Activated naive CD8-positive, alpha-beta T cell (primary cell): ENCODE measurements around the gene RAB6B.

Experiments used
- H3K27ac Mint-ChIP-seq: one replicate; pipeline ENCODE4 v1.8.0; 2021; ENCODE audit warnings: mixed read lengths
- H3K27me3 Mint-ChIP-seq: one replicate; pipeline ENCODE4 v1.8.0; 2021; ENCODE audit warnings: mixed read lengths
- H3K36me3 Mint-ChIP-seq: one replicate; pipeline ENCODE4 v1.8.0; 2021; ENCODE audit warnings: mixed read lengths
- H3K4me1 Mint-ChIP-seq: one replicate; pipeline ENCODE4 v1.8.0; 2021; ENCODE audit warnings: low read depth, mixed read lengths
- H3K4me3 Mint-ChIP-seq: one replicate; pipeline ENCODE4 v1.8.0; 2021; ENCODE audit warnings: mild to moderate bottlenecking, mixed read lengths
- H3K9me3 Mint-ChIP-seq: one replicate; pipeline ENCODE4 v1.8.0; 2021; ENCODE audit warnings: low read depth, mixed read lengths

The RAB6B gene

GRCh38 chr3:133921592-133921991, 25.9 kb upstream of the RAB6B start:
- H3K27ac Mint-ChIP-seq: no peak overlapping the region
- H3K4me1 Mint-ChIP-seq: no peaks in the 10 kb centered on the region
- peaks cover 7% of the 10 kb centered on the region for H3K27me3 Mint-ChIP-seq
- no peaks in the 10 kb centered on the region for H3K9me3 Mint-ChIP-seq
- no peak overlapping the region for H3K4me3 Mint-ChIP-seq
- no peaks in the 10 kb centered on the region for H3K36me3 Mint-ChIP-seq

- H3K27me3 Mint-ChIP-seq: peaks cover 12% of the 10 kb centered on the region
These were observed 21.5 kb upstream of the RAB6B start for GRCh38 chr3:133917144-133917543.

GRCh38 chr3:133915685-133916658, 20.3 kb upstream of the RAB6B start:
- no peaks in the 10 kb centered on the region for H3K36me3 Mint-ChIP-seq
- H3K27ac Mint-ChIP-seq: no peak overlapping the region
- H3K4me1 Mint-ChIP-seq: no peaks in the 10 kb centered on the region
- peaks cover 10% of the 10 kb centered on the region for H3K27me3 Mint-ChIP-seq
- no peak overlapping the region for H3K4me3 Mint-ChIP-seq
- H3K9me3 Mint-ChIP-seq: no peaks in the 10 kb centered on the region

More at GRCh38 chr3:133917144-133917543, 21.5 kb upstream of the RAB6B start:
- H3K27ac Mint-ChIP-seq: no peak overlapping the region
- H3K4me1 Mint-ChIP-seq: no peaks in the 10 kb centered on the region
- H3K9me3 Mint-ChIP-seq: no peaks in the 10 kb centered on the region
- H3K36me3 Mint-ChIP-seq: no peaks in the 10 kb centered on the region
- H3K4me3 Mint-ChIP-seq: no peak overlapping the region

DNA sequence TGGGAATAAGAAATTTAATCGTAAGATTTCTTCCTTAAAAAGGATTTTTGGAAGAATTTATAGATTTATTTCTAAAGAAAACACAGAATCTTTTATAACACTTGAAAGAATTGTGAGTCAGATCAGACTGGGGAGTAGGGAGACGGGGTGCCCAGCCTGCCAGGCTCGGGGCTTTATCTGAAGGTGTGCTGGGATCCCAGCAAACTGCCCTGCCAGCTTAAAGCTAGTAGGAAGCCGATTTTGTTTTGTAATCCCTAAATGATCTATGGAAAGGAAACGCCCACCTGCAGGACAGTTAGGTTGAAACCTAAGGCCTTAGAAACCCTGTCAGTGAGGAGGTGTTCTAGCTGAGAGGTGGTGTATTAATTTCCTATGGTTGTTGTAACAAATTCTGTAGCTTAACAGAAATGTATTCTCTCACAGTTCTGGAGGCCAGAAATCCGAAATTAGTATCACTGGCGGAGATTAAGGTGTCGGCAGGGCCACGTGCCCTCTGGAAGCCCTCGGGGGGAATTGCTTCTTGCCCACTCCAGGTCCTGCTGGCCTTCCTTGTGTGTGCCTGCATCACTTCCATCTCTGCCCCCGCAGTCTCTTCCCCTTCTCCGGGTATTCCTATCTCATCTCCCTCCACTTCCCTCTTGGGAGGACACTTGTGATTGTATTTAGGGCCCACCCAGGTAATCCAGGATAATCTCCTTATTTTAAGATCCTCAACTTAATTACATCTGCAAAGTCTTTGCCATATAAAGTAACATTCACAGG, 19.3 kb upstream of the RAB6B start:
- no peak overlapping the region for H3K27ac Mint-ChIP-seq
- no peaks in the 10 kb centered on the region for H3K9me3 Mint-ChIP-seq
- no peaks in the 10 kb centered on the region for H3K4me1 Mint-ChIP-seq
- no peak overlapping the region for H3K4me3 Mint-ChIP-seq
- peaks cover 12% of the 10 kb centered on the region for H3K27me3 Mint-ChIP-seq
- no peaks in the 10 kb centered on the region for H3K36me3 Mint-ChIP-seq

DNA sequence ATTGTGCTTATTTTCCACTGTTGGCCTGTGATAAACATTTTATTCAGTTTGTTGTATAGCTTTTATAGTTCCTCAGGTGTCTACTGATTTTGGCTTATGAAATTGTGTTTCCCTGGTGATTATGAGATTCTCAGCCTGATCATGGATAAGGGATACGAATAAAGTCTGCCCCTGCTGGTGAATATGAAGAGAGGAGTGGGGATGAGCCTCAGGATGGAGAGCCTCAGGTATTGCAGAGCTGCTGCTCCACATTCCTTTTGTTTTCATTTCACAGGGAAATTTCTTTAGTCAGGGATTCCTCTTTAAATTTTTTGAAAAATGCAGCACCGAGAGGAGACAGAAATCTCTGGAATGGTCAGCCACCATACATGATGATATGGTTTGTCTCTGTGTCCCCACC, 14.7 kb upstream of the RAB6B start:
- no peak overlapping the region for H3K4me3 Mint-ChIP-seq
- no peaks in the 10 kb centered on the region for H3K36me3 Mint-ChIP-seq
- H3K27ac Mint-ChIP-seq: no peak overlapping the region
- H3K4me1 Mint-ChIP-seq: no peaks in the 10 kb centered on the region
- peaks cover 8% of the 10 kb centered on the region for H3K27me3 Mint-ChIP-seq
- H3K9me3 Mint-ChIP-seq: no peaks in the 10 kb centered on the region

DNA sequence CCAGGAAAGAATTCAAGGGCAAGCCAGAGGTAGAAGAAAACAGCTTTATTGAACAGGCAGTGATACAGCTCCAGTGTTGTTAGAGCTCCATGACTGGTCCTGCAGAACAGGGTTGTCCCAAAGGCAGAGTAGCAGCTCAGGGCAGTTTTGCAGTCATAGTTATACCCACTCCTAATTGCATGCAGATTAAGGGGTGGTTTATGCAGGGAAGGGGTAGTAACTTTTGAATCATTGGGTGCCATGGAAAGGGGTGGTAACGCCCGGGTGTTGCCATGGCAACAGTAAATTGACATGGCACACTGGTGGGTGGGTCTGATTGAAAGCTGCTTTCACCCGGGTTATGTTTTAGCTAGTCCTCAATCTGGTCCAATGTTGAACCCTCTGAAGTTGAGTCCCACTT, 9.7 kb upstream of the RAB6B start:
- Mint-ChIP-seq H3K4me3 (no peak overlapping the region), H3K27ac (no peak overlapping the region), H3K27me3 (peaks cover 10% of the 10 kb centered on the region), H3K36me3 (no peaks in the 10 kb centered on the region), H3K9me3 (peaks cover 11% of the 10 kb centered on the region), H3K4me1 (no peaks in the 10 kb centered on the region)

DNA sequence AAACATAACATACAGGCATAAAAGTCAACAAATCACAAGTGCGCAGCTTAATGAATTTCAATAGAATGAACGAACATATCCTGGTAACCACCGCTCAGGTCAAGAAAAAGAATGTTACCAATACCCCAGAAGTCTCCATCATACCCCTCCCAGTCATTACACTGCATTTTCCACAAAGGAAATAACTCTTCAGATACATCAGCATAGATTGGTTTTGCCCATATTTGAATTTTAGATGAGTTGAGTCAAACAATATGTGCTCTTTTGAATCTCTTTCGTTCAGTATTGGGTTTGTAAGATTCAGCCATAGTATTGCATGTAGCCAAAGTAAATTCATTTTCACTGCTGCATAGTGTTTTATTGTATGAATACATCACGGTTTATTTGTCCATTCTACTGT, 6.2 kb upstream of the RAB6B start:
- peaks cover 11% of the 10 kb centered on the region for H3K9me3 Mint-ChIP-seq
- no peak overlapping the region for H3K27ac Mint-ChIP-seq
- H3K4me3 Mint-ChIP-seq: no peak overlapping the region
- no peaks in the 10 kb centered on the region for H3K36me3 Mint-ChIP-seq
- H3K27me3 Mint-ChIP-seq: peaks cover 14% of the 10 kb centered on the region
- peaks cover 1% of the 10 kb centered on the region for H3K4me1 Mint-ChIP-seq

- no peak overlapping the region for H3K4me3 Mint-ChIP-seq
- H3K27me3 Mint-ChIP-seq: peaks cover 18% of the 10 kb centered on the region
- H3K27ac Mint-ChIP-seq: no peak overlapping the region
These were observed 5.4 kb upstream of the RAB6B start for GRCh38 chr3:133901083-133901482.

GRCh38 chr3:133899311-133899710, 3.6 kb upstream of the RAB6B start:
- Mint-ChIP-seq H3K36me3 (no peaks in the 10 kb centered on the region), H3K27me3 (peaks cover 18% of the 10 kb centered on the region), H3K4me3 (no peak overlapping the region)

More at GRCh38 chr3:133901083-133901482, 5.4 kb upstream of the RAB6B start:
- Mint-ChIP-seq H3K9me3 (peaks cover 11% of the 10 kb centered on the region), H3K36me3 (no peaks in the 10 kb centered on the region), H3K4me1 (peaks cover 2% of the 10 kb centered on the region)

DNA sequence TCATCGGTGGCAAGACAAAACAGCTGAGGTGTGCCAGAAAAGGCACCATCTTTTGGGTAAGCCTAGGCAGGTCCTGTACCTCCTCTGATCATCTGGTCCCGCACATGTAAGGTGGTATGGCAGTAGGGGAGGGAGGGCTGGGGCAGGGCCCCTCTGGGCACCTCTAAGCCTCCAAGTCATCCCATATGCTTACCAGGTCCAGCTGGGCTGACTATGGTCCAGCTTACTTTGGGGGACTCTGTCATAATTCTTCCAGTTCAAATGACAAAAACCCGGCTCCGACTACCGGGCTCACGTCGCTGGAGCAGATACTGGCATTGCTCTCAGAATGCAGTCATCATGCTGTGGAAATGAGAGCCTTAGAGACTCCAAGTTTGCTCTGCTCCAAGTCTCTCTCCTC, 1.9 kb upstream of the RAB6B start:
- Mint-ChIP-seq H3K36me3 (no peaks in the 10 kb centered on the region), H3K27me3 (peaks cover 19% of the 10 kb centered on the region), H3K4me1 (peaks cover 4% of the 10 kb centered on the region), H3K9me3 (peaks cover 2% of the 10 kb centered on the region), H3K27ac (no peak overlapping the region), H3K4me3 (no peak overlapping the region)

More at GRCh38 chr3:133899311-133899710, 3.6 kb upstream of the RAB6B start:
- peaks cover 4% of the 10 kb centered on the region for H3K4me1 Mint-ChIP-seq
- H3K9me3 Mint-ChIP-seq: peaks cover 11% of the 10 kb centered on the region
- H3K27ac Mint-ChIP-seq: no peak overlapping the region

DNA sequence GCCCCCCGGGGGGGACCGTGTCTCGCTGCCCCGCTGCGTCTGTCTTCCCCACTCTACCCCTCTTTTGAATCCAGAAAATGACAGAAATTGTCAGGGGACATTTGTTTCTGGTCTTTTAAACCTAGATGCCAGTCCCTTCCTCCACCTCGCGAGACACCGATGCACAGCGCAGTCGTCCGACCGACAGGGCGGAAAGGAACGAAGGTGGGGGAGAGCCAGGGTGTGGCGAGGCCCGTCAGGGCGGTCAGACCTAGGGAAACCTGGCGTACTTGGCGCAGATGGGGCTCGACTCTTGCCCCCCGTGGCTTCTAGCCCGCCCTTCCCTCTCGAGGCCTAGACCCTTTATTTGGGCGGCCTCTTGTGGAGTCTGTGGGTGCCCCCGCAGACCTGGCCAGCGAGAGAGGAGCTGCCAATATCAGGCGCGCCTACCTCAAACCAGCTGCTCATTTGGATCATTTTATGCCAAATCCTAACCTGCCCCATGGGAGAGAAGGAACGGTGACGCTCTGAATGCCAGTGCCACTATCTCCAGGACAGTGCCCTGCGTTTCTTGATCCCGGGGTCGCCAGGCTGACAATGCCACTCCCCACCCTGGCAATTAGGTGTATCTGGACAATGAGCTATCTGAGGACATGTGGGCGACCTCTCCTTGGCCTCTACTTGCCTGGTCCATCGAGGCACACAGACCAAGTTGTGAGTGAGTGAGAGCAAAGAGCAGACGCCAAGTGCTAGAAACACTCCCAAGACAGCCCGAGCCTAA, 500 bp upstream of the RAB6B start:
- Mint-ChIP-seq H3K4me3 (peak overlapping the region; percentile 67), H3K36me3 (no peaks in the 10 kb centered on the region), H3K9me3 (no peaks in the 10 kb centered on the region), H3K4me1 (peaks cover 4% of the 10 kb centered on the region), H3K27ac (no peak overlapping the region), H3K27me3 (peaks cover 21% of the 10 kb centered on the region)

- Mint-ChIP-seq H3K27ac (no peak overlapping the region), H3K27me3 (peaks cover 23% of the 10 kb centered on the region), H3K9me3 (no peaks in the 10 kb centered on the region), H3K4me3 (no peak overlapping the region), H3K4me1 (peaks cover 4% of the 10 kb centered on the region), H3K36me3 (no peaks in the 10 kb centered on the region)
These were observed 1.1 kb downstream of the RAB6B start for GRCh38 chr3:133894353-133895207.

GRCh38 chr3:133893683-133894352, 1.9 kb downstream of the RAB6B start:
- H3K9me3 Mint-ChIP-seq: no peaks in the 10 kb centered on the region
- peaks cover 22% of the 10 kb centered on the region for H3K27me3 Mint-ChIP-seq
- H3K27ac Mint-ChIP-seq: no peak overlapping the region
- H3K4me3 Mint-ChIP-seq: no peak overlapping the region
- H3K36me3 Mint-ChIP-seq: no peaks in the 10 kb centered on the region
- H3K4me1 Mint-ChIP-seq: peaks cover 4% of the 10 kb centered on the region
